ENCODE data around the gene SRD5A3. TPM values are rescaled to one million over a fixed set of nuclear protein-coding genes. Genes with fewer than 3 reads are reported as not detected.

SRD5A3 gene
- total and polyA plus RNA-seq, 9 of the 15 experiments (the other 6 are each of a cell fraction or from before 2014, with no cell fraction given) = 2.5 to 37.0 (median 13.3) TPM

- no peak for TF ChIP-seq ZNF449 (CRISPR knock-in tag; IDR thresholded peaks at IDR 0.05)
- no peak for TF ChIP-seq SETDB1 (IDR thresholded peaks at IDR 0.05; ENCODE audit: low read length)
- no peak for TF ChIP-seq WHSC1 (IDR thresholded peaks at IDR 0.05; ENCODE audit: low read length)
- TF ChIP-seq ZNF143 (CRISPR knock-in tag; IDR thresholded peaks at IDR 0.05) = no peak; the same call in 1 of the 2 replicates
- TF ChIP-seq ZNF311 (CRISPR knock-in tag; IDR thresholded peaks at IDR 0.05) = no peak
- TF ChIP-seq ATF7 (IDR thresholded peaks at IDR 0.05) = peak; percentile 77; the same call in 1 of the 2 replicates
- TF ChIP-seq PPARD (CRISPR knock-in tag; IDR thresholded peaks at IDR 0.05) = no peak
- no peak; the same call in 1 of the 2 replicates for TF ChIP-seq ZNF764 (CRISPR knock-in tag; IDR thresholded peaks at IDR 0.05; ENCODE audit: low read depth)
- TF ChIP-seq DNMT1 (IDR thresholded peaks at IDR 0.05) = no peak
- peak; percentile 94 for TF ChIP-seq GATAD2B (IDR thresholded peaks at IDR 0.05; ENCODE audit: borderline replicate concordance)
- peak; percentile 99 for TF ChIP-seq L3MBTL2 (IDR thresholded peaks at IDR 0.05)
- no peak for TF ChIP-seq FOXA3 (CRISPR knock-in tag; conservative IDR thresholded peaks at IDR 0.05 in 1 of 2, IDR thresholded peaks at IDR 0.05 in 1 of 2)
- TF ChIP-seq YBX1 (IDR thresholded peaks at IDR 0.05) = no peak
- TF ChIP-seq ARID3B (CRISPR knock-in tag; IDR thresholded peaks at IDR 0.05; ENCODE audit: borderline replicate concordance) = no peak
- TF ChIP-seq SOX6 (IDR thresholded peaks at IDR 0.05) = peak; percentile 47
- no peak for TF ChIP-seq ZNF717 (CRISPR knock-in tag; IDR thresholded peaks at IDR 0.05)
- TF ChIP-seq ZNF830 (CRISPR knock-in tag; IDR thresholded peaks at IDR 0.05) = no peak
- 0 out of 2 replicates have a peak, but pooled peaks have one; percentile 59 for TF ChIP-seq ZNF232 (CRISPR knock-in tag; IDR thresholded peaks at IDR 0.05)
- TF ChIP-seq HMGXB4 (CRISPR knock-in tag; IDR thresholded peaks at IDR 0.05) = peak; percentile 63; the same call in 1 of the 2 replicates
- no peak; the same call in 1 of the 2 replicates for TF ChIP-seq JUND (IDR thresholded peaks at IDR 0.05; ENCODE audit: borderline replicate concordance, low read depth, low read length)
- no peak for TF ChIP-seq JUND (tag; IDR thresholded peaks at IDR 0.05; ENCODE audit: borderline replicate concordance, low read depth, low read length)
- peak in 1 of 2 experiments; percentile 72; a peak in 2 of 4 replicates for TF ChIP-seq MLLT1 (IDR thresholded peaks at IDR 0.05)
- TF ChIP-seq NCOA4 (IDR thresholded peaks at IDR 0.05; ENCODE audit: partially characterized antibody) = no peak
- no peak for TF ChIP-seq TEAD2 (tag; IDR thresholded peaks at IDR 0.05)
Observed at GRCh38 chr4:55345980-55346850, at the start of gene SRD5A3 (continued).
